GOT3 (cell line): ENCODE measurements around the gene KLHDC7B.

ENCODE experiments used
- DNase-seq: peaks from one replicate; lab custom pipeline; 2025; ENCODE audit warnings: mixed read lengths; lab: John Stamatoyannopoulos, UW

Gene KLHDC7B

DNA sequence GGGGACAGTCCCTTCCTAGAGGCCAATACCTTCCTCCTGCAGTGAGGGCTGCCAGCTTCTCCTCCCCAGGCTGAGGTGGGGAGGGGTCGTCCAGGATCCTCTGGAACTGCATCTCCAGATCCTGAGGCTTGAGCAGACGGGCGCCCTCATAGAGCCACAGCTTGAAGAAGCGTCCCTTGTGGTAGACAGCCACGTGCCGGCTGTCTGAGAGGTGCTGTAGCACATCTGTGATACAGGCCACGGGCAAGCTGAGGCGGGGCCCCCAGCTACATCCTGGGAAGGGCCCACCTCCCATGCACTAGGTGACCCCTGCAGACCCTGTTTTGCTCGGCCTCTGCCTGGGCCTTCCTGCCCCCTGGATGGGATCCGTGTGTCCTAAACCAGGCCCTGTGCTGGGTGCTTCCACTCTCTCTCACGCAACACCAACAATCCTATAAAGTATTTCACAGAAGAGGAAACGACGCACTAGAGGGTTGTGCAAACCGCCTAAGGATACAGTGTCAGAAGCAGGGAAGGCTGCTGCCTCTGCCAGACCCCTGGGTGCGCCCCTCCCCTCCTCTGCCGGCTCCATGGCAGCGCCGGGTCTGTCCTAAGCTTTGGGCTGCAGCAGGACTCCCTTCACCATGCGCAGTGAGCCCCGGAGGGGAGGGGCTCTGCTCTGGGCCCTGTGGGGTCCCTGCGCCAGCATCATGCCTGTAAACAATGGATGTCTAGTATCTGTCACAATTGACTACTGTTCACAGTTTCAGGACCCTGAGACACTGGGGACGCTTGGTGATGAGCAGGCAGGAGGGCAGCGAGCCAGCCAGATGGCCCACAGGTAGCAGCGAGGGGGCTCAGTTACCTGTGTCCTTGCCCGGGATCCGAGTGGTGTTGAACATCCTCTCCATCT is 28.0 kb downstream of the KLHDC7B start:
- DNase-seq = no peak

DNA sequence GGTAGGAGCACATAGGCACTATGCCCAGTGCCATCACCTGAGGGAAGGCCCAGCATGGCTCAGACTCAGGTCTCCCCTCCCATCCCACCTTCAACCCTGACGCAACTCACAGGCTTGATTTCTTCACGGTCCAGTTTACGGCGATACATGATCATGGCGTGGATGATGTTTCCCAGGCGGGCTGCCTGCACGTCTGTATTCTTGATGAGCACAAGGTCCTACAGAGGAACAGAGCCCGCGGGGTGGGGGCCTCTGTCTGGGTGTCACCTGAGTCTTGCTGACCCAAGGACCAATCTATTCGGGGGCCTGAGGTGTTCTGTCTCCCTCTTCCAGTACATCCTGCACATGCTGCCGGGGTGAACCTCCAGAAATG is 28.7 kb downstream of the KLHDC7B start:
- no peak for DNase-seq

DNA sequence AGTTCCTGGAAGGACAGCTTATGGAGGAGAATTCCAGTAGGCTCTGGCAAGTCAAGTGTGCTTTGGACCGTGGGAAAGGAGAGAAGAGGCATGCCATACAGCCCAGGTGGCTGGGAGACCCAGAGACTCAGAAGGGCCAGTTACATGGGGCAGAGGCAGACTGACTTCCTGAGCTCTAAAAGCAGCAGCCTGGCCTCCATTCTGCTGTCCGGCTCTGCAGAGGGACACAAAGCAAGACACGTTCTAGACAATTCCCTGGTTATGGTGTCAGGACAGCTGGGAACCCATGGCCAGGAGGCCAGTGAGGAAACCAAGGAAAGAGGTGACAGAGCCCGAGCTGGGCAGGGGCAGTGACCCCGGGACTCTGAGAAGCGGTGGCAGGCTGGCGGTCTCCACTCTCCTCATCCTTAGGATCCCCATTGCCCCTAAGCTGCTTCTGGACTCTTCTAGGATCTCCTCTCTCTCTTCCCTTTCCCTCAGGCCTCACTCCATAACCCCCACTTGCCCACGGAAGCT is 29.8 kb downstream of the KLHDC7B start:
- DNase-seq = no peak

DNA sequence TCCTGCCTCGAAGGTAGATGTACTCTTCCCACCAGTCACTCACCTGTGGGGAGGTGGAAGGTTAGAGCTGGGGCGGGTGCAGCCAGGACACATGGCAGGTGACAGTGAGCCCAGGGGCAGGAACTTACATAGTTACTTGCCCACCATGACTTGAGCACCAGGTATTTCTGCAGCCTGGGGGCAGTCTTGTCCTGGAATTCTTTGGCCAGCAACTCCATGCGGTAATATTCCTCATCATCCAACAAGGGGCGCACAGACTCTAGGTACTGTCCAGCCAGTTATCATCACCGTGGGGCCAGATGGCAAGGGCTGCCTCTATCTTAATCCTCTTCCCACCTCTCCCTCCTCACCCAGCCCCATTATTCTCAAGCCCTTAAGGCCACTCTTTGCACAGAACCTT is 30.4 kb downstream of the KLHDC7B start:
- no peak for DNase-seq

DNA sequence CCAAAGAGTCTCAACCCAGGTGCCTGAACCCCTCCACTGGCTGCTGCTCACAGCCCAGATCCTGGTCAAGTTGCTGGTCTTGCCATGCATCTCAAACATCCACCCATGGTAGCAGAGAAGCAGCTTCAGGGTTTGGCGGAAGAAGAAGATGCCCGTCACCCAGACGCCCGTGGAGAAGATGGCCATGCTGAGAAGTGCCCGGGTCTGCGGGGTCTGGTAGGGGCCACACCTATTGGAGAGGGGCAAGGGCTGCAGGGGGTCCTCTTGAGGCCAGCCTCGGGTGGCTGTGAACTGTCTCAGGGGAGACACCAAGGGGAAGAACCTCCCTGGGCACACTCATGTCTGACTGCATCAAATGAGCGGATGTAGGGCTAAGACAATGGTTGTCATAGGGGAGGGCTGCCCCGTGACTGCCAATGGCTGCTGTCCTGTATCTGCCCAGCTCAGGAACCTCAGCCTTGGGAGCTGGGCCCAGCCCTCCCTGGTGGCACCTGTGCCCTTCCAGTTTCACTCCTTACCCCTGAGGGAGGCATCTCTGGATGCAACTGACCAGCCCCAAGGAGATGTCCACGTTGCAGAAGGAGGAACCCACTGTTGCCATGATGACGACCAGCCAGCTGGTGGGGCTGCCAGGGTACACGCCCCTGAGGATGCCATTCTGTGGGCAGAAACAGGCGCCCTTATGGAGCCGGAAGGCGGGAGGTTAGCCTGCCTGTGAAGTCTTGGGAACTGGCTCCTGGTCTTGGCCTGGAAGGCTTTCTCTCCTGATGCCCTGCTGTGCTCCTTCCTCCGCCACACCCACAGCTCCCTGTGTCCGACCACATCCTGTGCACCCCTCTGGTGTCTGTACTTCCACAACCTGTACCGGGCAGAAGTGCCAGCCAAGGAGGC is 31.4 kb downstream of the KLHDC7B start:
- no peak for DNase-seq

DNA sequence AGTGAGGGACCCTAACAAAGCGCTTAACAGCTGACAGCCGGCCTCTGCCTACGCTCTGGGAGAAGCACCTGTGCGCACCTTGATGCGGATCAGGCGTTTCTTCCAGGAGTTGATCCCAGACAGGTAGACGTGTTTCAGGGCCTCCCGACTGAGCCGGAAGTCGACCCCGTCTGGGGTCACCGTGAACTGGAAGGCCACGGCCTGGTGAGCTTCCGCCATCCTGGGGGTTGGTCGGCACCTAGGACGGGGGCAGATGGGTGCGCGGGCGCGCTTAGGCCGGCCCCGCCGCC is 31.9 kb downstream of the KLHDC7B start:
- no peak for DNase-seq

DNA sequence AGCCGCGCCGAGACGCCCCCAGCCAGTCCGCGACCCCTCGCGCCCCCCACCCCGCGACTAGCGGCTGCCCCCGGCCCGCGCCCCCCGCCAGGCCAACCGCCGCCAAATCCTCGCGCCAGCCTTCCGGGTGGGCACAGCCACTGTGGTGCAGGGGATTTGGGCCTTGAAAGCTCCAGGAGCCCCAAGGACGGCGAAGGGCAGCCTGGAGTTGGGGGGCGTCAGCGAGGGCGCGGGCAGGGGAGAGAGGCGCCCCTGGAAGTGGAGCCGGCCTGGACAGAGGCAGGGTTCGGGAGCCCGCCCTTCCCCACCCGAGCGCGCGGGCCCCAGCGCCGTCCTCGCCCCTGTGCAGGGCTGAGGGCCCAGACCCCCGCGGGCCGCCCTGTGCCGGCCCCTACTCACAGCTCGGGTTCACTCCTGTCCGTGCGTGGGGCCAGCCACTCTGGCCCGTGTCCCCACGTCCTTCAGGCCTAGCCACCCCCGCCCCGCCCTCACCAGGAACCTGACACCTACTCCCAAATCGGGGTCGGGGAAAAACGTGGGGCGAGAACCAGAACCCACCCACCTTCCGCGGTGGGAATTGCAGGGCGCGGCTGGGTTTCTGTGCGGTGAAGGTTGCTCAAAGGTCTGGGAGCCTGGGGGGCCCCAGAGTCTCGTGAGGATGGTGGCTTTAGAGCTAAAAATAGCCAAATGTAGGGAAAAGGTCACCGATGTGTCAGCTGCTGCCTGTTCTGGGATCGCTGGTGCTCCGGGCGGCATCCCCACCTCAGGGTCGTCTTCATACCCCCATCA is 32.5 kb downstream of the KLHDC7B start, which contains the start of gene CPT1B:
Gene CPT1B (minus strand): TSS at position 441 of the 789 bp plus-strand sequence. CDS start 512 bp downstream, outside the sequence.
- no peak for DNase-seq

DNA sequence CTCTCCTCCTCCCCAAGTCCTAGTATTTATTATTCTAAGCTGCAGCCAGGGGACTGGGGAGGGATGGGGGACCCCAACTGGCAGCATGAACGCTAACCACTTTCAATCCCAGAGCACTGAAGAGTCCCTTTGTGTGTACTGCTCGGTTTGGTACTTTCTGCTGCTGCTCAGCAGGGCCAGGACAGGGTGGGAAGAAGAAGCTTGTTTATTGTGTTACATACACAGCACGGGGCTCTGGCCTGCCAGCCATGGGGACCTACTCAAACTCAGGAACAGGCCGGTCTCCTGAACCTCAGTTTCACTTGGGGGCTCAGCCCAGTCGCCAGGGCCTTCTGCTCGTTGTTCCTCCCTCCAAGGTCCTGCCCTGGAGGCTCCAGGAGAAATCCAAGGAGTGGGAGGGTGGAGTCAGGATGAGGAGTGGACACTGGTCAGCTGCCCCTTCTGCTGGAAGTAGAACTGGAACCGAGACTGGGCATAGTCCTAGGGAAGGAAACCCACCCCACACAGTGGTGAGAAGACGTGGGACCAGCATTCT is 33.1 kb downstream of the KLHDC7B start:
- no peak for DNase-seq

DNA sequence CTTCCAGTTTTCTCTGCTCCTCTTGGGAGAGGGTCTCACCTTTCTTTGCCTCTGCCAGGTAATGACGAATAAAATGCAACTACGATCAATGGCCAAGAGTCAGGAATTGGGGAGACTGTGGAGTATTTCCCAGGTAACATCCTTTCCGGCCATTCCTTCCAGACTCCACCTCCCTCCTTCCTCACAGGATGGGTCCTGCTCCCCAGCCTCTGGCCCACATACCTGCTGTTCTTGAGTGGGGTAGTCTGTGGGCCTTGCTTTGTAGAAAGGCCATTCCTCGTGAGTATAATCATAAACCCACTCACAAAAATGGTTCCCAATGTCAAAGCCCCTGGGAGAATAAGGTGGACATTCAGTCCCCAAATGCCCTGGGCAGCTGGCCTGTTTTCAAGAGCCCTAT is 34.1 kb downstream of the KLHDC7B start:
- no peak for DNase-seq

DNA sequence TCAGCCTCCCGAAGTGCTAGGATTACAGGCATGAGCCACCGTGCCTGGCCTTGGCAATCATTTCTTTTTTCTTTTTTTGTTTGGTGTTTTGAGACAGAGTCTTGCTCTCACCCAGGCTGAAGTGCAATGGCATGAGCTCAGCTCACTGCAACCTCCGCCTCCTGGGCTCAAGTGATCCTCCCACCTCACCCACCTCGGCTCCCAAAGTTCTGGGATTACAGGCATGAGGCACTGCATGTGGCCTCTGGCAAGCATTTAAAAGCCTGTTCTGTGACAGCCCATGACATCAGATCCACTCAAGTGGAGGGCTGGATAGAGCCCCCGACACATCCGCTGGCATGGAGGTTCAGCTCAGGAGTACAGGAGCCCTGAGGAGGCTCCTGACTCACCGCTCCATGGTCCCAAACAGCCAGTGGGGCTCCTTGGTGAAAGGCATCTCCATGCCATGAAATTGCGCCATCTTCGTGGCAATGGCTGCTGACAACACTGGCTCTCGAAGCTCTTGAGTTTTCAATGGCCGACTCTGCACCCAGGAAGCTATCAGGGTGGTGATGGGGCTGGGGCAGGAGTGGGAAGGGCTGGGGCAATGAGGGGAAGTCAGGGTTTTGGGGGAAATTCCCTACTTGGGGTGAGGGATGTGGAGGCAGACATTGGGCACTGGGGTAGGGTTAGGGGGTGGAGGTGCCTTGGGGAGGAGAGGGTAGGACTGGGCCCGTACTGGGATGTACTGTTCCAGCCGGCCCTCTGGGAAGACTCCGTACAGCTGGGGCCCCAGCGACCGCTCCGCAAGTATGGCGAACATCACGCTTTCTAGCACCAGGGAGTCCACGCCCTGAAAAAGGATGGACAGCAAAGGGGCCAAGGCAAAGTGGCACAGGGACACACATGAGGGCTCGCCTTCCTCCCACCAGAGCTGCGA is 35.6 kb downstream of the KLHDC7B start:
- no peak for DNase-seq

DNA sequence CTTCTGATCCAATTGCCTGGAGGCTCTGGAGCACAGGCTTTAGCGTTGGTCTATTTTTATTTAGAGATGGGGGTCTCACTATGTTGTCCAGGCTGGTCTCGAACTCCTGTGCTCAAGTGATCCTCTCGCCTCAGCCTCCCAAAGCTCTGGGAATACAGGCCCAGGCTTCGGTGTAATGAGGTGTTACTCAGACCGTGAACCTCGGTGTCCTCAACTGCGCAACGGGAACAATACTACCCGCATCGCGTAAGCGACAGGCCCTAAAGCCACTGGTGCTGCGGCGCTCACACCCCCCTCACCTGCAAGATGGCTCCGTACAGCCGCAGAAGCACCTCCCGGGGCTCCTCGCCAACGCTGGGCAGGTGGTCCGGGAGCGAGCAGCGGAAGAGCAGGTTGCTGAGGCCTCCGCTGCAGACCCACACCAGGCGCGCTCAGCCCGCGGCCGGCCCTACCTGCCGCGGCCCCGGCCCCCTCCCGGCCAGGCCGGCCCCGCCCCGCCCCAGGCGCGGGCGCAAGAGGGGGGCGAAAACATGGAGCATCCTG is 36.3 kb downstream of the KLHDC7B start:
- DNase-seq = no peak

DNA sequence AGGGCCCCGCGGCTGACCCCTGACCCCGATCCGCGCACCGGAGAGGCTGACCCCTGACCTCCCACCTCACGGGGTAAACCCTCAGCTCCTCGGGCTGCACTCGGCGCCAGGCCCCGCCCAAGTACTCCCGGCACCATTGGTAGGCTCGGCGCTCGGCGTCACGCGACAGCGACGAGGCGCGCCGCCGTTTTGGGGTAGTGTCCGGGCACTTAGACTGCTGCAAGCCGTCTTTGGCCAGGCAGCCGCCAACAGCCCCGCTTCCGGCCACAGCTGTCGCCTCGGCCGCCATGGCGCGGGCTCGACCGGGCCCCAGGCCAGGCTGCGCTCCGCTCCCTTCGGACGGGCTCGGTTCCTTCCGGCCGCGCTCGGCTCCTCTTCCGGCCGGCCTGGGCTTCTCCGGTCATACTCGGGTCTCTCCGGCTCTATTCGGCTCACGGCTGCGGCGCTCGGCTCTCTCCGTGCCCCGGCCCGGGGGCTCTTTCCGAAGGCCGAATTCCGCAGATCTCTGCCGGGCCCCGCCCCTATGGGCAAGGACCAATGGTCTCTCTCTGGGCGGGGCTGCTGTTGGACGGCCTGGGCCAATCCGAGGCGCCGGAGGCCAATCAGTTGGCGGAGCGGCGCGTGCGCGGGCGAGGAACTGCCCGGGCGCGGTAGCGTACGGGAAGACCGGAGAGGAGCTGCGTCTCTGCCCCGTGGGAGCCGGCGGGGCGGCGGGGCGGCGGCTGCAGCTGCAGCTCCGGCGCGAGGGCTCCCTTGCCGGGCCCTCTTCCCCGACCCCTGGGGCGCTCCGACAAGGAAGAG is 37.0 kb downstream of the KLHDC7B start, which contains the start of gene CHKB:
Gene CHKB (minus strand): TSS at position 357 of the 801 bp plus-strand sequence. CDS start 68 bp downstream, at position 289.
- peak; percentile 89 for DNase-seq

DNA sequence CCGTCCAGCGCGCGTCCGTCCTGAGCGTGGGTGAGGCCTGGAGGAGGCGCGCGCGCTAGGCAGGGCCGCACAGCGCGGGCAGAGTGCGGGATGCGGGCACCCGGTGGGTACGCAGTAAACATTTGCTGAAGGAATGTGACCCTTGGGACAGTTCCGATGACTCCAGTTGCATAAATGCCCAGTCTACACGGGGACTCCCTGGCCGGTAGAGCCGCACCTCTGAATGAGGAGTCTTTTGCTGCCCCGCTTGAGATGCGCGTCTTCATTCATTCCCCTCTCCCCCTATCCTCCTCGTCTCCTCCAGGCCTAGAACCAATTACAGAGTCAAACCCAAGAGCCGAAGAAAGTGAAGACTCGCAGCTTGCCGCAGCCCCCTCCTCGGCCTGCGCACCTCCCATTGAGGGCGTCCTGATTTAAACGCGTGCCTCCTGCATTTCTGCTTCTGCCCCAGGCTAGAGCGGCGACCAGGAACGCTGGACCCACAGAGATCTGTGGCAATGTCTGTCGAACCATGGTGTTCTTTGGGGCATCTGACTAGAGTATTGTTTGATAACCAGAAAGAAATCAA is 37.7 kb downstream of the KLHDC7B start:
- DNase-seq = no peak

DNA sequence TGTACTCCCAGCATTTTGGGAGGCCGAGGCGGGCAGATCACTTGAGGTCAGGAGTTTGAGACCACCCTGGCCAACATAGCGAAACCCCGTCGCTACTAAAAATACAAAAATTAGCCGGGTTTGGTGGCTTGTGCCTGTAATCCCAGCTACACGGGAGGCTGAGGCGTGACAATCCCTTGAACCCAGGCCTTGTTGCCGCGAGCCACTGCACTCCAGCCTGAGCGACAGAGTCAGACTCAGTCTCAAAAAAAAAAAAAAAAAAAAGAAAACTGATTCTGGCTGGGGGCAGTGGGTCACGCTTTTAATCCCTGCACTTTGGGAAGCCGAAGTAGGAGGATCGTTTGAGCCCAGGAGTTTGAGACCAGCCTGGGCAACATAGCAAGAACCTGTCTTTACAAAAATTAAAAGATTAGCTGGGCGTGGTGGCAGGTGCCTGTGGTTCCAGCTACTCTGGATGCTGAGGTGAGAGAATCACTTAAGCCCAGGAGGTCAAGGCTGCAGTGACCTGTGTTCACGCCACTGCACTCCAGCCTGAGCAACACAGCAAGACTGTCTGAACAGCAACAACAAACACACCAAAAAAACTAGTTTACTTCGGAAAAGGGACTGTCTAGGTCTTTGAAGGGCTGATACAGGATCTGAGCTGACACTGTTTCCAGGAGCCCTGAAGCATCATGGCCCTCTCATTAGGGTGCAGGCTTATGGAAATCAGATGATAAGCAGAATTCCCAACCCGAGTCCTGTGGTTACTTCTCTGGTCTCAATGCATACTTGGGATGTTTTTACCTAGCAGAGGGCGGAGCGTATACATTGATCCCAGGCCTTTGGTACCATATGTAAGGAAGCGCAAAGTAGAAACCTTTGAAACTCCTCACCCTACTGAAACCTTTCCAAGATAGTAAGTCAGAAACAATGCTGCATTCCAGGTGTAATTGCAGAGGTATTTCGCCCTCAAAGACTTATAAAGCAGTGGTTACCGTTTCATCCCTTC is 38.7 kb downstream of the KLHDC7B start:
- DNase-seq = no peak

DNA sequence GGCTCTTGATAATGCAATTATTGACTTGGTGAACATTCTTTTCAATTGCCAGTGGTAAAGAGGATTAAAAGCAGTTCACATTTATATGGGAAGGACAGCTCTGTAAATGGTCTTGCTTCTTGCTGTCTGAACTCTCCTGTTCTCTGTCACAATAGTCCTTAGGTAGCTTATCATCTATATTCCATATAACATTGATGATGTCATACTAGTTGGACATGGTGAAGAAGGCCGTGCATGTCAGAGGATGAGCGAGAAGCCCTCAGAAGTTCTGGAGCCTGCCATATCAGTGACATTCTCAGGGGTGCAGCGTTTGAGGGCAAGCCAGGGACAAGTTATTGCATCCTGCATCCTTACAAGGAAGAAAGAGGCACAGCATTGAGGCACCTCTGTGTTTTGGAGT is 39.5 kb downstream of the KLHDC7B start:
- no peak for DNase-seq

DNA sequence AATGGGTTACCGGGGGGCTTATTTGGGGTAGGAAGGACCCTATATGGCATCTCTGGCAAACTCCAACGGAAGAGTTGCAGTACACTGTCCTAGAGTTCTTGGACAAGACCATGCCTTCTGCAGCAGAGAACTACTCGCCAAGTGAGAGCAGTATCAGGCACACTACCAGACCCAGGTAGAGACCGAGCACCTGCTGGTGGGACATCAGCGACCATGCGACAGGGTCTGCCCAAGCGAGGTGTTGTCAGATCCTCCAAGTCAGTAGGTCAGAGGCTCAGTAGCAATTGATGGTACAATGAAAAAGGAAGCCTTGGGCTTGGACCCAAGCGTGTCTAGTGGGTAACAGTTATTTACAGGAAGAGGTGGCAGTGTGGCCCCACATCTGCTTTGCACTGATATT is 40.1 kb downstream of the KLHDC7B start:
- DNase-seq = no peak

DNA sequence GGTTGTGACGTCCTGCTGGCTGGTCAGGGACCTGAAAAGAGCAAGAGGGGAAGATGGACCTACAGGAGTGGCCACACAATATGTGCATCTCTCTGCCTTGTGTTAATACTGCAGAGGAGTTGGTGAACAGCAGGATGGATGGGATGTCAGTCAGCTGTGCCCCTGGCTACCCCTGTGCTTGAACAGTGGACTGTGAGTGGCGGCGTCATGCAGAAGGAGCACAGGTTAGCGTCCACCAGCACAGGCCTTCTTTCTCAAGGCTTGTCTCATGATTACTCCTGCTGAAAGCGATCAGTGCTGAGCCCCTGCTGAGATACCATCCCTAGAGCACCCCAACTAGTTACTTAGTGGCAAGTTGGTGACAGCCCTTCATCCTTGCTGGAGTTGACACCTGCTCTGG is 40.7 kb downstream of the KLHDC7B start:
- no peak for DNase-seq

DNA sequence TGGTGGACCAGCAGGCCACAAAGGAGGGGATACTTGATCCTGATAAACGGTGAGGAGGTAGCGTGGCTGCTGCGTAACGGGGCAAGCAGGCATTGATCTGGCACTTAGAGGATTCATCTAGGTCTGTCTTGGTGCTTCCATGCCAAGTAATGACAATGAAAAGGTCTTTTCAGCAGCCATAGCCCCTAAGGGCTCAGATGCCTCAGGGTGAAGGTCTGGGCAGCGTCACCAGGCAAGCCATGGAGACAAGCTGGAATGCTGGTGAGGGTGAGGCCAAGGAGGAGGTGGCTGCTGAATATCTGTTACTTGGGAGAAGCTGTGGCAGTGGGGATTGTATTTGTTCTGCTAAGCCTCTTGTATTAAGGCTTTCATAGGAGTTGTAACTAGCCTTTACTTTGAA is 41.7 kb downstream of the KLHDC7B start:
- no peak for DNase-seq
